Forelimb muscle (tissue), 1 donor: ENCODE measurements around the gene OR10G3. TPM values are rescaled to one million over a fixed set of nuclear protein-coding genes. Genes with fewer than 3 reads are reported as not detected.

Experiments used
- DNase-seq: peaks from one replicate; pipeline ENCODE4 v3.0.0-alpha.2; 2013; ENCODE audit warnings: low read depth
- polyA plus RNA-seq: library from polyadenylated mRNA; unstranded; fragments of 120-200 nt; gene quantifications from one replicate; pipeline ENCODE4 v1.2.1, GENCODE V29; 2013; ENCODE audit not compliant: insufficient read length

The OR10G3 gene
- polyA plus RNA-seq, 1 donor: not detected

- DNase-seq: no peak
Observed at GRCh38 chr14:21535545-21536417, 44.1 kb downstream of the OR10G3 start.

GRCh38 chr14:21534576-21534975 lies 45.3 kb downstream of the OR10G3 start:
- no peak for DNase-seq

GRCh38 chr14:21533294-21533693 lies 46.6 kb downstream of the OR10G3 start:
- no peak for DNase-seq

GRCh38 chr14:21529515-21529914 lies 50.4 kb downstream of the OR10G3 start:
- DNase-seq: no peak

GRCh38 chr14:21528381-21529348 lies 51.2 kb downstream of the OR10G3 start:
- DNase-seq: no peak

- no peak for DNase-seq
Observed at GRCh38 chr14:21527318-21527679, 52.6 kb downstream of the OR10G3 start.

GRCh38 chr14:21526672-21527317 lies 53.1 kb downstream of the OR10G3 start:
- DNase-seq: no peak

- peak; percentile 64 for DNase-seq
Observed at GRCh38 chr14:21525962-21526671, 53.8 kb downstream of the OR10G3 start, which contains the start of gene SALL2. Gene SALL2, minus strand, starts transcription at chr14:21526346. Its CDS starts 219 bp downstream, at chr14:21526127.

- no peak for DNase-seq
Observed at GRCh38 chr14:21525571-21525961, 54.3 kb downstream of the OR10G3 start.

GRCh38 chr14:21524575-21525490 lies 55.0 kb downstream of the OR10G3 start:
- DNase-seq: no peak

- no peak for DNase-seq
Observed at GRCh38 chr14:21523203-21523602, 56.7 kb downstream of the OR10G3 start.

GRCh38 chr14:21521501-21521900 lies 58.4 kb downstream of the OR10G3 start:
- DNase-seq: no peak

GRCh38 chr14:21520767-21521166 lies 59.1 kb downstream of the OR10G3 start:
- DNase-seq: no peak

GRCh38 chr14:21518725-21519124 lies 61.2 kb downstream of the OR10G3 start:
- DNase-seq: no peak

Other genes starting within 250 kb of the OR10G3 start
- gene SUPT16H, start 196.1 kb downstream of the OR10G3 start, polyA plus RNA-seq: 71.7 TPM
- 38.0 TPM for gene CHD8, start 124.0 kb downstream of the OR10G3 start, polyA plus RNA-seq
- gene RAB2B, start 103.1 kb downstream of the OR10G3 start, polyA plus RNA-seq: 19.0 TPM
- gene TOX4, start 102.9 kb downstream of the OR10G3 start, polyA plus RNA-seq: 38.5 TPM
- gene METTL3, start 68.7 kb downstream of the OR10G3 start, polyA plus RNA-seq: 44.8 TPM
- 10.5 TPM for gene SALL2, start 53.7 kb downstream of the OR10G3 start, polyA plus RNA-seq
- not detected for gene OR10G2, start 54.9 kb upstream of the OR10G3 start, polyA plus RNA-seq
- gene OR4E2, start 73.8 kb upstream of the OR10G3 start, polyA plus RNA-seq: not detected
- gene OR4E1, start 93.7 kb upstream of the OR10G3 start, polyA plus RNA-seq: not detected